GM23338 (cell line): ENCODE measurements around the gene MINPP1. TPM values are rescaled to one million over a fixed set of nuclear protein-coding genes. Genes with fewer than 3 reads are reported as not detected.

Experiments used
- microRNA-seq: library from miRNA; unstranded; fragments of <30 nt; microRNA quantifications from one replicate; pipeline ENCODE4, GENCODE V29; 2017
- polyA plus RNA-seq: library from polyadenylated mRNA; unstranded; fragments of >200 nt; fragmentation: Nextera tagmentation; extraction: Ambion mirVana; gene quantifications from 2 replicates; pipeline ENCODE4 v1.2.1, GENCODE V29; 2016
- total RNA-seq: library from RNA; depleted of rRNA; stranded (reverse); fragments of >200 nt; shearing (Covaris generic); gene quantifications from 2 replicates; pipeline ENCODE4 v1.2.3, GENCODE V29; 2014; rRNA removed

The MINPP1 gene
- total and polyA plus RNA-seq, 2 experiments from 2014 or later = 27.0 to 39.3 TPM

Small RNA genes lying within 50 kb of the gene (microRNA-seq; reads per million reads assigned to microRNA genes)
- not detected for gene MIR4678

Other genes starting within 250 kb of the MINPP1 start
- 0.54 and 1.1 TPM in 2 replicates for gene NUTM2D, start 147.1 kb upstream of the MINPP1 start, total RNA-seq
- 0.07 and 0.18 TPM in 2 replicates for gene NUTM2D, start 147.1 kb upstream of the MINPP1 start, polyA plus RNA-seq
- gene PAPSS2, start 155.0 kb downstream of the MINPP1 start, total RNA-seq = 17.1 and 19.6 TPM in 2 replicates
- gene PAPSS2, start 155.0 kb downstream of the MINPP1 start, polyA plus RNA-seq = 12.9 and 13.2 TPM in 2 replicates